Middle frontal gyrus (tissue), 1 donor: ENCODE measurements around the gene PTPRG.

Source experiments
- DNase-seq: peaks from one replicate; pipeline ENCODE4 v3.0.0-alpha.2; 2015; ENCODE audit warnings: low spot score; ENCODE audit errors: extremely low spot score

The PTPRG gene

DNA sequence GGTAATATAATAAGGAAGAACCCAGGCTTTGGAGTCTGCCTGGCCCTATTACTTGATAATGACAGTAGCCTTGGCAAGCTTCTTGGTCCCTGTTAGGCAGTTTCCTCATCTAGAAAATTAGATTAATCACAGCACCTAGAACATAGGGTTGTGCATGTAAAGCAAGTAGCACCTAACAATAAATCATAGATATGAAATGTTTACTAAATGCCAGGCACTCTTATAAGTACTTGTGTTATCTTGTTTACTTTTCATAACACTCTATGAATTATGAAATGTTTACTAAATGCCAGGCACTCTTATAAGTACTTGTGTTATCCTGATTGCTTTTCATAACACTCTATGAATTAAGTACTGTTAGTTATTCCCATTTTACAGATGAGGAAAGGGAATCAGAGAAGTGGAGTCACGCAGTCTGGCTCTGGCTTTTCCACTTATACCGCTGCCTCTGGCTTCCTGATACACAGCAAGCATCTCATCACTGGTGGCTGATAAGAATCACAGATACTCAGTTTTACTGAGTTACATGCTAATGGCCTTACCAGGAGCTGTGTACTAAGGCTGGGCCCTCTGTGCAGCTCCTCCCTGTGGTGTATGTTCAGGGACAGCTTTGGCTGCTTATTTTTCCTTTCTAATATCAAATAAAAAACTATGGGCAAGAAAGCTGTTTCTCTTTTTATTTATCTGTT is 688.6 kb downstream of the PTPRG start:
- DNase-seq, result no peak

DNA sequence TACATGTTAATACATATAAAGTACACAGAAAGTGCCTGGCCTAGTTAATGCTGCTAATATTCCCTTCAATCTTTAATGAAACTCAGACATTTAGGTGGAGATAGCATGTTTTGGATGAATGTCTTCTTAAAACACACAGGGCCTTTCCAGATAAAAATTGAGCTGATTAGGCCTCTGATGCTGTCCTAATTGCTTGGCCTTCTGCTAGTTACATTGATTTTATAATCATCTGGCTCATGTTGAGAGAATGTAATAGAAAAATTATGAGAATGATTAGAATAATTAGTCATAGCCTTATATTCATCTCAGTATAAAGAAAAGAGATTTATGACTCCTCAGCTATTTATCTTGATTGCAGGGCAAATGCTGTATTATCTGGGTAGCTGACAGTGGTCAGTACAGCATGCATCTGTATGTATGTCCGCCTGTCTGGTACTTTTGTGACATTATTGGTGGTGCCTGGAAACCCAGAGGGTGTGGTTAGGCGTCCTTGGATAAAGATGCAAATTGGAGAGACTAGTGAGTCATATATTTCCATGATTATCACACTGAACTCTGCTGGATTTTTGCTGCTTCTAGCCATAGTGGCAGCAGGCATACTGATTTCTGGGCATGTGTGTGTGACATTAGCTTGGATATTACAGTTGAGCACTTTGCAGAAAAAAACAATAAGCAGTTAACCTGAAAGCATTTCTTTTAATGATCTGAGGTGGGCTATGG is 691.2 kb downstream of the PTPRG start:
- no peak for DNase-seq

GRCh38 chr3:62253971-62254370 is 692.6 kb downstream of the PTPRG start:
- DNase-seq, result no peak

- no peak for DNase-seq
Measured at GRCh38 chr3:62255758-62256157, 694.4 kb downstream of the PTPRG start.

DNA sequence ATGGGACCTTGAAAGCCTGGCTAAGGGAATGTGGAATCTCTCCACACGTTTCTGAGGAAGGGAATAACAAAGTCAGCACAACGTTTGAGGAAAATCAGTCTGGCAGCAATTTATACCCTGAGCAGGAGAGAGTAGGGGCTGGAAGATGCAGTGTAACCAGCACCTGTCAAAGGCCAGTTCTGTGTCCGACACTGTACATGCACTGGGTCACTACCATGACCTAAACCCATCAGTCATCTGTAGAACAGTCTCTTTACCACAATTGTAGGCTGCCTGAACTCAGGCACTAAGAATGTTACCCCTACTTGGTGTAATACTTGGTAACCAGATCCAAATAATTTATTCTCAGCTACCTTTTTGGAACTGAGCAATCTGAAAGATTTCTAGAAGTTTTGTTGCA is 698.6 kb downstream of the PTPRG start:
- DNase-seq, result no peak

DNA sequence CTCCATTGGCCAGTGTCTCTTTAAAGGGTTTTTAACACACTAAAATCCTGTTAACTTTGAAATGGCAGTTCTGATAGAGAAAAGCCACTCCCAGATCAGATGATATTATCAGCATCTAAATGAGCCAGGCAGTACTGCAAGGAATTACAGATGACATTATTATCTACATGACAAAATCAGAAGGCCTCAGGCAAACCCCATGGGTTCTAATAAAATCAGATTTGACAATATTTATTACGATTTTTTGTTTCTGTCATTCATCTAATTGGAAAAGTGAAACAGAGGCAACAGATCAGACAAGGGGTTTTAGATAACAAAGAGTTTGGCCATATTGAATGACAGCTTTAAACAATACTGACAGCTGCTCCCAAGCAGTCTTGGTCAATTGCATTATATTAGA is 699.3 kb downstream of the PTPRG start:
- DNase-seq, result no peak

DNA sequence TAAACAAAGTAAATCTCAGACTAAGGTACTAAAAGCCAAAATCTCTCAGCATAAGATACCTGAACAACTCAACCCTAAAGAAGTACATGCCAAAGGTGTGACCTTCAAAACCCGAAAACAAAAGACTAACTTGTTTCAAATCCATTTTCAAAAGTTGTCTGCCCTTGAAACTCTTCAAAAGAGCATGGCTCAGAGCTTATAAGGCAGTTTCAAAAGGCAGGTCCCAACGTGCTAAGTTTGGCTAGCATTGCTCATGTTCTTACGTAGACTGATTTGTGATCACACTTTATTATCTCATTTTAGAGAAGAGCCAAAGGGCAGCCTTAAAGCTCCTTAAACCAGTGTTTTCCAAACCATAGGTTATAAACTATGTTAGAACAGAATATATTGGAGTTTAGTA is 699.8 kb downstream of the PTPRG start:
- no peak for DNase-seq

- no peak for DNase-seq
Measured at GRCh38 chr3:62261736-62262135, 700.4 kb downstream of the PTPRG start.

DNA sequence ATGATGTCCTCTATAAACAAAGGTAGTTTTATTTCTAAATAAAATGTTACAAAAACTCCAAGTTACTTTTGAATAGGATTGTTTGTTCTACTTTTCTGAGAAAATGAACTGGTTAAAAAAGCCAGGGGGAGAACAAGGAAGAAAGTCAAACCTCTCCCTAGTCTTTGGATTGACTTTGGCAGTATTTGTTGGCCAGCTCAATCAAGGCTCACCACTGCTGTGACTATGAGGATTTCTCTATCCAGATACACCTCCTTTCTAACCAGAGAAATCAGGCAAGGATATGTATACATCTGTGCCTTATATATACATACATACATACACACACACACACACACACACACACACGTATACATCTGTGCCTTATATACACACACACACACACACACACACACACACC is 704.2 kb downstream of the PTPRG start:
- no peak for DNase-seq

GRCh38 chr3:62266668-62267283 is 705.4 kb downstream of the PTPRG start:
- no peak for DNase-seq

DNA sequence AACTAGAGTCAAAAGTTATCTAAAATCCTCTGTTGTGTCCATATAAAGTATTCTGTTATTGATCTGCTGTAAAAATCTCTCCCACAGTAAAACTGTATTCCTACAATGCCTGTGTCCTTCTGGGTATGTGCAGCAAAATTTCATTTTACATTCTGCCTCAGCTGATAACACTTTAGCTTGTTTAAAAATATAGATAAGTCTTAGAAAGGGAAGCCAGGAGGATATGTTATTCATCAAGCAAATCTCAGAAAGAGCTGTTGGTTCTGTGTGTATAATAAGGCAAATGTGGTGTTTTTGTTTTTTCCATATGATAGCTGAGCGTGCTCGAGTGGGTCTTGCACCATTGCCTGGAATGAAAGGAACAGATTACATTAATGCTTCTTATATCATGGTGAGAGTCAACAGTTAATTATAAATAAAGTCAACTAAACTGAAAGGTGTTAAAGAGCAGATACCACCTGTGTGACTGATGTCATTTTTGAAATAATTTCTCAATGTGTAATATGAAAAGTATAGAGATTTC is 715.3 kb downstream of the PTPRG start:
- DNase-seq, result no peak

- DNase-seq, result no peak
Measured at GRCh38 chr3:62277450-62277849, 716.1 kb downstream of the PTPRG start.

GRCh38 chr3:62277986-62278385 is 716.6 kb downstream of the PTPRG start:
- DNase-seq, result no peak

GRCh38 chr3:62281726-62282125 is 720.4 kb downstream of the PTPRG start:
- DNase-seq, result no peak

- no peak for DNase-seq
Measured at GRCh38 chr3:62284442-62284841, 723.1 kb downstream of the PTPRG start.

DNA sequence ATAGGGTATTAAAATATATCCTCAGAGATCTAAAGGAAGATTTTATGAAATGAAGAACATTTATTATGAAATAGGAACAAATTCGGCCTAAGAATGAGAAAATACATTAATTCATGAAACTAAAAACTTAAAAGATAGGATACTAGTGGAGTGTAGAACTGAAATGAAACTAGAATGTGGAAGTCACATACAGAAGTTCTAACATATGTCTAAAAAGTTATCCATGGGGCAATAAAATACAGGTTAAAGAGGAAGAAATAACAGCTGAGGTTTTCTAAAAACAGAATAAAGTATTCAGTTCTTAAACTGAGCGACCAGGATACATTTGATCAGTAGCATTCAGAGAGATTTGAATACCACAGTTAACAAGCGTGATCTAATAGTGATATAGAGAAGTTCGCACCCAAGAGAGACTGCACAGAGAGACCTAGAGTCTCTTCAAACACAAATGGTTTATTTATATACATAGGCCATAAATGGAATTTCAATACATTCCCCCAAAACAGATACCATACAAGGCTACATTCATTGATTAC is 726.1 kb downstream of the PTPRG start:
- DNase-seq, result no peak

- no peak for DNase-seq
Measured at GRCh38 chr3:62289922-62290321, 728.6 kb downstream of the PTPRG start.

DNA sequence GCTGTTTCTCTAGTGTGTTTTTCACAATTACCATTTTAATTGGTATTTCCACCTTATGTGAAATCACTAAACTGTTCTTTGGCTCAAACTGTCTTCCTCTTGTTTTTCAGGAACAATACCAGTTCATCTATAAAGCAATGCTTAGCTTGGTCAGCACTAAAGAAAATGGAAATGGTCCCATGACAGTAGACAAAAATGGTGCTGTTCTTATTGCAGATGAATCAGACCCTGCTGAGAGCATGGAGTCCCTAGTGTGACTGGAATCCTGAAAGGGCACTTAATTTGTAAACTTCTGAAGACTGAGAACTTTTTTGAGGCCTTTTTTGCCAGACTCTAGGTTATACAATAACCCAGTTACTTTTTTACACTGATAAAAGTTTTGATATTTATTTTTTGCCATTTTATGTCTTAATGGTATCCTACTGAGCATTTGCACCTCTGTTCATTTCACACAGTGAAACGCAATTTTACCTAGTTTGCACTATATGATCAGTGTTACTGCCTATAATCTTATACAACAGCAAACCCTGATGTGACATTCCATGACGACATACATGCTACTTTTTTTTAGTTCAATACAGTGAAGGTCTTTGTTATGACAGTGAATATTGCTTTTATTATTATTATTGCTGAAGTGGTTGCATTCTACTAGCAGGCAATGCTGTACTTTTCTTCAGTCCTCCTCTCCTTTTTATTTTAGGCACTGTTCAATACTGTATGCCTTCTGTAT is 731.8 kb downstream of the PTPRG start:
- DNase-seq, result no peak

GRCh38 chr3:62295571-62295970 is 734.2 kb downstream of the PTPRG start:
- no peak for DNase-seq

DNA sequence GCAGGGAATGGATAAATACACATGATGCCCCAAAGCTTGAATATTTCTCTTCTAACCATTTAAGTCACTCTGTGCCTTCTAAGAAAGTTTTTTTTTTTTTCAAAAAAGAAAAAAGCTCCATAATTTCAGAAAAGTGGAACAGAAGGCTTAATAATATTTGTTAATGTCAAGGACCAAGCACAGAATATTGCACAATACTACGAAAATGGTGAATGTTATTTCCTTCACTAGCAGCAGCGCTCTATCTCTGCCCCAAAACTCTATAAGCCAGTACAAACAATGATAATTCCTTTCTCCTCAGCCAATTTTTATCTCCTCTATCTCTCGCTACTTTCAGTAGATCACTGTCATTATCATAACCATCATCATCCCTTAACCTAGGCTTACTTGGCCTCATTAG is 739.2 kb downstream of the PTPRG start:
- DNase-seq, result no peak

DNA sequence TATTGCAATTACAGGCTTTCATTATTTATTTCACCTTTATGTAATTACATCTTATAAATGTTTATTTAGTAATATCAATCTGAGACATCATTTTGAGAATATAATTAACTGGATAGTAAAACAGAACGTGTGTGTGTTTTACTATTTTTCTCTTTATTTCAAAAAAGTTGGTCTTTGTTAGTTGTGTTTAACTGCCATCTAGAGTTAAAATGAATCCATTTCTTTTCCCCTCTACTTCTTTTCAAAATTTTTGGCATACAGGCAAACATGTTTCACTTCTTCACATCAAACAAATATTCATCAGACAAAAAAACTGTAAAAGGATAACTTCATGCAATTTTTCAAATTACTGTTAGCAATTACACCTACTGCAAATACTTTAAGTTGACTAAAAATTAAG is 750.8 kb downstream of the PTPRG start:
- DNase-seq, result no peak

DNA sequence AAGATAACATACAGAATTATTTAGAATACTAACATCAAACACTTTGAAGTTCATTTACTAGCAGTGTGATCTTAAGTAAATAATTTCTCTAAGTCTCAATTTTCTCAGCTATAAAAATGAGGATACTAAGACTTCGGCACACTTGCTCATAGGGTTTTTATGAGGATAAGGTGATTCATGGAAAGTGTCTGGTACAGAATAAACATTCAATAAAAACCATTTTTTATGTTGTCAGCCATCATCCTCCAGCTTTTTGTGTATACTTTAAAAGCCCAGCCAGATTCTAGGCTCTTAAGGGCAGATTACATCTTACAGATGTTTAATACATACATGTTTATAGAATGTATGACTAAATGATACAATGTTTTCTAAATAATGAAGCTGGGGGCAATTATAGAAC is 755.2 kb downstream of the PTPRG start:
- no peak for DNase-seq
